Tibial nerve (tissue), 4 donors: ENCODE measurements around the gene LEUTX.

Experiments used
- EP300 ChIP-seq, 2 donors: sonication (generic); formaldehyde crosslinking; IDR thresholded peaks; one replicate each; pipeline ENCODE4 v1.6.1; 2017; ENCODE audit warnings: antibody characterized with exemption in 2 of 2, mild to moderate bottlenecking in 1 of 2
- POLR2A ChIP-seq, 2 donors: fragments of 450-650 bp; IDR thresholded peaks; one replicate each; pipeline ENCODE4 v1.6.1; 2017; ENCODE audit warnings: antibody characterized with exemption in 2 of 2, mild to moderate bottlenecking in 2 of 2, moderate library complexity in 2 of 2
- TF ChIP-seq, protein P1 (sequence below), 5 experiments: fragments of 200-600 bp in 3 of 5; fragments of 450-650 bp in 2 of 5; sonication (generic) in 3 of 5; IDR thresholded peaks; one replicate each; pipeline ENCODE4 v1.5.1; 2016 to 2019; ENCODE audit warnings: antibody characterized with exemption in 5 of 5, mild to moderate bottlenecking in 3 of 5, moderate library complexity in 2 of 5

DNA sequence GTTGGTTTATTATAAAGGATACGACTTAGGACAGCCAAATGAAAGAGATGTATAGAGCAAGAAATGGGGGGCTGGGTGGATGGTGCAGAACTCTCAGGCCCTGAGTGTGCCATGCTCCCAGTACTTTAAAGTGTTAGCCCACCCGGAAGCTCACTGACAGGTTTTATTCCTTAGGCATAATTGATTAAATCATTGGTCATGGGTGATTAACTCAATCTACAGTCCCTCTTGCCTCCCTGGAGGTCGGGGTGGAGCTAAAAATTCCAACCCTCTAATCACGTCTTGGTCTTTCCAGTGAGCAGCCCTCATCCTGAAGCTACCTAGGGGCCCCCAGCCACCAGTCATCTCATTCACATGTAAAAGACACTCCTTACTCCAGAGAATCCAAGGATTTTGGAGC is 9.9 kb upstream of the LEUTX start:
- TF ChIP-seq, protein P1, sequence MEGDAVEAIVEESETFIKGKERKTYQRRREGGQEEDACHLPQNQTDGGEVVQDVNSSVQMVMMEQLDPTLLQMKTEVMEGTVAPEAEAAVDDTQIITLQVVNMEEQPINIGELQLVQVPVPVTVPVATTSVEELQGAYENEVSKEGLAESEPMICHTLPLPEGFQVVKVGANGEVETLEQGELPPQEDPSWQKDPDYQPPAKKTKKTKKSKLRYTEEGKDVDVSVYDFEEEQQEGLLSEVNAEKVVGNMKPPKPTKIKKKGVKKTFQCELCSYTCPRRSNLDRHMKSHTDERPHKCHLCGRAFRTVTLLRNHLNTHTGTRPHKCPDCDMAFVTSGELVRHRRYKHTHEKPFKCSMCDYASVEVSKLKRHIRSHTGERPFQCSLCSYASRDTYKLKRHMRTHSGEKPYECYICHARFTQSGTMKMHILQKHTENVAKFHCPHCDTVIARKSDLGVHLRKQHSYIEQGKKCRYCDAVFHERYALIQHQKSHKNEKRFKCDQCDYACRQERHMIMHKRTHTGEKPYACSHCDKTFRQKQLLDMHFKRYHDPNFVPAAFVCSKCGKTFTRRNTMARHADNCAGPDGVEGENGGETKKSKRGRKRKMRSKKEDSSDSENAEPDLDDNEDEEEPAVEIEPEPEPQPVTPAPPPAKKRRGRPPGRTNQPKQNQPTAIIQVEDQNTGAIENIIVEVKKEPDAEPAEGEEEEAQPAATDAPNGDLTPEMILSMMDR (IDR thresholded peaks at IDR 0.05) = no peak
- TF ChIP-seq POLR2A (IDR thresholded peaks at IDR 0.05) (no peak), EP300 (IDR thresholded peaks at IDR 0.05) (no peak)
